GM19328 (cell line): ENCODE results near the gene GJA8.
"Not testable (repeated sequence)": the region's sequence is repeated elsewhere in the genome, so short reads cannot be mapped to it uniquely, and the experiment has no call there.

Experiments used
- ATAC-seq: cut with Tn5 transposase; IDR thresholded peaks from one replicate; pipeline ENCODE4 v1.9.1; 2021; ENCODE audit warnings: mild to moderate bottlenecking, moderate library complexity; ENCODE audit not compliant: unreplicated experiment

Gene GJA8

GRCh38 chr1:147902253-147902845 lies at the start of gene GJA8:
GJA8 (plus strand) TSS chr1:147902795; CDS start chr1:147907956, 5,161 bp downstream.
- ATAC-seq: no peak

GRCh38 chr1:147853391-147853790 lies 49.2 kb upstream of the GJA8 start:
- ATAC-seq: no peak

GRCh38 chr1:147854989-147855388 lies 47.6 kb upstream of the GJA8 start:
- not testable (repeated sequence) for ATAC-seq

- ATAC-seq: not testable (repeated sequence)
Measured at GRCh38 chr1:147855996-147856395, 46.6 kb upstream of the GJA8 start.

- ATAC-seq: not testable (repeated sequence)
Measured at GRCh38 chr1:147867204-147867603, 35.4 kb upstream of the GJA8 start.

GRCh38 chr1:147878022-147878421 lies 24.6 kb upstream of the GJA8 start:
- ATAC-seq: no peak

GRCh38 chr1:147879911-147880310 lies 22.7 kb upstream of the GJA8 start:
- ATAC-seq: no peak

GRCh38 chr1:147882535-147882934 lies 20.1 kb upstream of the GJA8 start:
- no peak for ATAC-seq

GRCh38 chr1:147890177-147890790 lies 12.3 kb upstream of the GJA8 start:
- no peak for ATAC-seq

GRCh38 chr1:147891088-147891487 lies 11.5 kb upstream of the GJA8 start:
- no peak for ATAC-seq

GRCh38 chr1:147892216-147892615 lies 10.4 kb upstream of the GJA8 start:
- ATAC-seq: no peak

- no peak for ATAC-seq
Measured at GRCh38 chr1:147892731-147893214, 9.8 kb upstream of the GJA8 start.

- ATAC-seq: no peak
Measured at GRCh38 chr1:147895123-147895522, 7.5 kb upstream of the GJA8 start.

- no peak for ATAC-seq
Measured at GRCh38 chr1:147897029-147897752, 5.4 kb upstream of the GJA8 start.

GRCh38 chr1:147897789-147898188 lies 4.8 kb upstream of the GJA8 start:
- no peak for ATAC-seq

GRCh38 chr1:147904726-147905125 lies 2.1 kb downstream of the GJA8 start:
- ATAC-seq: no peak

GRCh38 chr1:147907786-147908509 lies 5.4 kb downstream of the GJA8 start:
- ATAC-seq: no peak

- ATAC-seq: no peak
Measured at GRCh38 chr1:147912553-147912952, 10.0 kb downstream of the GJA8 start.

- ATAC-seq: no peak
Measured at GRCh38 chr1:147913362-147913942, 10.9 kb downstream of the GJA8 start.

GRCh38 chr1:147919896-147920295 lies 17.3 kb downstream of the GJA8 start:
- ATAC-seq: no peak

- ATAC-seq: no peak
Measured at GRCh38 chr1:147924813-147925212, 22.2 kb downstream of the GJA8 start.
